ENCODE data around the gene ALDH1A2. TPM values are rescaled to one million over a fixed set of nuclear protein-coding genes. Genes with fewer than 3 reads are reported as not detected.

ALDH1A2 gene
- total RNA-seq, 1 donor from 2014 or later = 18.7 TPM

DNA sequence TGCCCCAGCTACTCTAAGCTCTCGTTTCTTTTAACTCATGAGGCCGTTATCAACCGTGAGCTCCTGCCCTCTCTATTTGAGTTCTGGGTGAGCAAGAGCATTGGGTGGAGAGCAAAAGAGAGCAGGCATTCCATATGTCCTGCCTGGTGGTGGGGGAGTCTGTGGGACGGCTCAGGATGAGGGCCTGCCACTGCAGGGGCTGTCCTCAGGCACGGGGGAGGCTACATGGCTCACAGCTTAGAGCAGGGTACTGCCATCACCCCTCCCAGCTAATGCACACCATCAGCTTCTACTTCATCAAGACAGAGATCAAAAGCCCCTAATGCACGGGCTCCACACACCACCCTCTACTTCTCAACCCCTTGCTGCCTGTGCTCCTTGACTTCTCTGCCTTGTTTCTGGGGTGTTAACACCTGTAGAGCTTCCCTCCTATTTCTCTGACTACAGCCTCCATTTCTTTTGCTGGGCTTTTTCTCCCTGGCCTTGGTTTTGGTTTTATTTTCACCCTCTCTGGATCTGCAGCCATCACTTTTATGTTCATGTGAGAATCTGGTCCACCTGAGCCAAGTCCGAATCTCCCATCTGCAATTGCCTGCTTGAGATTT, 114.1 kb downstream of the ALDH1A2 start:
- TF ChIP-seq, protein P1, sequence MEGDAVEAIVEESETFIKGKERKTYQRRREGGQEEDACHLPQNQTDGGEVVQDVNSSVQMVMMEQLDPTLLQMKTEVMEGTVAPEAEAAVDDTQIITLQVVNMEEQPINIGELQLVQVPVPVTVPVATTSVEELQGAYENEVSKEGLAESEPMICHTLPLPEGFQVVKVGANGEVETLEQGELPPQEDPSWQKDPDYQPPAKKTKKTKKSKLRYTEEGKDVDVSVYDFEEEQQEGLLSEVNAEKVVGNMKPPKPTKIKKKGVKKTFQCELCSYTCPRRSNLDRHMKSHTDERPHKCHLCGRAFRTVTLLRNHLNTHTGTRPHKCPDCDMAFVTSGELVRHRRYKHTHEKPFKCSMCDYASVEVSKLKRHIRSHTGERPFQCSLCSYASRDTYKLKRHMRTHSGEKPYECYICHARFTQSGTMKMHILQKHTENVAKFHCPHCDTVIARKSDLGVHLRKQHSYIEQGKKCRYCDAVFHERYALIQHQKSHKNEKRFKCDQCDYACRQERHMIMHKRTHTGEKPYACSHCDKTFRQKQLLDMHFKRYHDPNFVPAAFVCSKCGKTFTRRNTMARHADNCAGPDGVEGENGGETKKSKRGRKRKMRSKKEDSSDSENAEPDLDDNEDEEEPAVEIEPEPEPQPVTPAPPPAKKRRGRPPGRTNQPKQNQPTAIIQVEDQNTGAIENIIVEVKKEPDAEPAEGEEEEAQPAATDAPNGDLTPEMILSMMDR (conservative IDR thresholded peaks at IDR 0.05; ENCODE audit: low read depth, low read length) = no peak
- DNase-seq (ENCODE audit: low read depth) = no peak
- H3K4me3 ChIP-seq (ENCODE audit: low read depth, low read length) = no peak overlapping the region

DNA sequence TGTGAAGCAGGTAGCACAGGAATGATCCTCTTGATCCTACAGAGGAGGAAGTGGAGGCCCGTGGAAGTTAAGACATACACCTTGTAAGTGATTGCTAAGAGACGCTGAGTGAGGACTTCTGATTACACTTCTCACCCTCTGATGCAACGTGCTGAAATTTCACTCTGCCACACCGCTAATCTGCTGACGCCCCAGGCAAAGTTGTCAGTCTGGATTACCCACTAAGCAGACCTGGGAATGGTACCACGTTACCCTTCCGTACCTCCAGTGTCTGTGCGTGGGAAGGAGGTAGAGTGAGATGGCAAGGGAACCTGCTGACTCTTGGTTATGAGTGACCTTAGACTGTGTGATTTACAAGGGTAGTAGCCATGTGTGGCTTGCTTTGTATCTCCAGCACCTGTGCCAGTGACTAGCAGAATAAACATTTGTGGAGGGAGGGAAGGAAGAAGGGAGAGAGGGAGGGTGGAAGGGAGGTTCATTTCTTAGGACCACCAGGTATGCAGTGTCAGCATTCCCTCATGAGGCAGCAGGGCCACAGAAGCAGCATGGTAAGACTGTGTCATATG, 115.0 kb downstream of the ALDH1A2 start:
- H3K4me3 ChIP-seq (ENCODE audit: low read depth, low read length) = no peak overlapping the region
- TF ChIP-seq, protein P1 (conservative IDR thresholded peaks at IDR 0.05; ENCODE audit: low read depth, low read length) = no peak
- no peak for DNase-seq (ENCODE audit: low read depth)

DNA sequence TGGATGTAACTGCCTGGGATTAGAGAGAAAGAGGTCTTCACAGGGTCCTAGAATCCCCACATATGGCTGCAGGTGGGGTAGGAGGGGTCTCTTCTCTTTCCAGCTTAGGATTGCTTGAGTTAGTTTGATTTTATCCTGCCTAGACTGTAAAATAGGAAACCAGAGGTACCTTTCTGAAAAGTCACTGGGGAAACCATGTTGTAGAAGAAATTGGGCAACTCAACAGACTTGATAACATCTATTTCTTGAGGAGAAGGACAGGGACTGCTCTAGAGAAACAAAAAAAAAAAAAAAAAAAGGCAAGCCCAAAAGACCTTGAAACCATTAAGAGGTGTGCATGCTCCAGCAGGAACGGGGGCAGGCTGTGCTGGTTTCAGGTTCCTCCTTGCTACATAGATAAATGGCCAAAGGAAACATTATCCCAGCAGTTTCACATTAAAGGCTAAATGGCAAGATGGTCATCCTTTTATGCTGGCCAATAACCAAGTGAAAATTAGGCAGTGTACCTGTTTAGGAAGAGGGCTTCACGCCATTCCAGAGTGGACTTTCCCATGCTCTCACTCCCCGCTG, 116.1 kb downstream of the ALDH1A2 start:
- no peak overlapping the region for H3K4me3 ChIP-seq (ENCODE audit: low read depth, low read length)
- TF ChIP-seq, protein P1 (conservative IDR thresholded peaks at IDR 0.05; ENCODE audit: low read depth, low read length) = no peak
- DNase-seq (ENCODE audit: low read depth) = no peak

DNA sequence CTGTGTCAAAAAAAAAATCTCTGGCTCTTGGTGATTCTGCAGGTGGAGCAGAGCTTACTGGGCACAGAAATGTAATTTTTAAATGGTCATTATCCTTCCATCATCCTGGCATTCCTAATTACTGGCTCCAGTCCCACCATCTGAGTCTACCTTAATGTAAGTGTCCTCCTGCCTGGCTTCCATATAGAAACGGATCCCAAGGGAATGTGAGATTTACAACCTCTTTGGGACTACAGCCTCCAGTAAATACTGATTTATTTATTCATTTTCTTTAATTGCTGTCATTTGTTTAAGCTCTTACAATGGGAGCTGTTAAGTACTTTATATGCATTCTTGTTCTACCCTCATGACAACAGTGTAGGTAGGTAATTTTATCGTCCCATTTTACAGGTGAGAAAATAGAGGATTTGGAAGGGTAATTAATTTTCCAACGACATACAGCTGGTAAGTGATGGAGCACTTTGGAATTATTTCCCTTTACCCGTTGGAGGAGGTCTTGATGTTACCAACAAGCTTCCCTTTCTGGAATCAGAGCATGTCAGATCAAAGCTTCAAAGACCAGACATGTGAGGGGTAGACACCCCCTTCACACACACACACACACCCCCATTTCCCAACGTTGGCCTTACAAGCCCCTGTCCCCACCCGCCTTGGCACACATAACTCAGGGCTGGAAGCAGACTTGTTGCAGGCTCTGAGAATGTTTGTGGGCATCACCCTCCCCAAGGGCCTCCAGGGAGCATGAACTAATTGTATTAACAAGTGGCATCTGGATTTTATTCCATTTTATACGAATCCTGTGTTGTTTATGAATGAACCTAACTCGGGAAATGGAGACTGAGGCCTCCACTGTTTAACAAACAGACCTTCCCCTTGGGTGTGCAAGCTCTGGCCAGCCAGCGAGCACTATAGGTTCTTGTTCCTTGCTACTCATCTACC, 116.9 kb downstream of the ALDH1A2 start:
- no peak for DNase-seq (ENCODE audit: low read depth)
- no peak overlapping the region for H3K4me3 ChIP-seq (ENCODE audit: low read depth, low read length)
- TF ChIP-seq, protein P1 (conservative IDR thresholded peaks at IDR 0.05; ENCODE audit: low read depth, low read length) = no peak

DNA sequence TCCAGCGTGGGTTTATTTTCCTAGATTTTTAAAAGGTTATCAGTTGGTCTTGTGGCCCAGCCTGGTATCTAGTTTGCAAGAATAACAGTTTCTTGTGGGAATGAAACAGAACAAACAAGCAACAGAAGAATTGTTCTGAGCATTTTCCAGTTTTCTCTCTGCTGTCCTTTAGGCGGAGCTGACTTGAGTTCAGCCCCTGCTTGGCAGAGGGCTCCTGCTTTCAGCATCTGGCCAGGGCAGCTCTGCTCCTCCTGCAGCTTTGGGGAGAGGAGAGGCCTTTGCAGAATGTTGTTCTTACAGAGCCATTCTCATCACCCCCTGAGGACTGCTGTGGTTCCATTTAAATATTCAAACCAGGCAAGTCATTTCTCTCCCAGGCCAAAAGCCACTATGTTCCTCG, 117.7 kb downstream of the ALDH1A2 start:
- DNase-seq (ENCODE audit: low read depth) = no peak
- no peak overlapping the region for H3K4me3 ChIP-seq (ENCODE audit: low read depth, low read length)
- TF ChIP-seq, protein P1 (conservative IDR thresholded peaks at IDR 0.05; ENCODE audit: low read depth, low read length) = no peak

DNA sequence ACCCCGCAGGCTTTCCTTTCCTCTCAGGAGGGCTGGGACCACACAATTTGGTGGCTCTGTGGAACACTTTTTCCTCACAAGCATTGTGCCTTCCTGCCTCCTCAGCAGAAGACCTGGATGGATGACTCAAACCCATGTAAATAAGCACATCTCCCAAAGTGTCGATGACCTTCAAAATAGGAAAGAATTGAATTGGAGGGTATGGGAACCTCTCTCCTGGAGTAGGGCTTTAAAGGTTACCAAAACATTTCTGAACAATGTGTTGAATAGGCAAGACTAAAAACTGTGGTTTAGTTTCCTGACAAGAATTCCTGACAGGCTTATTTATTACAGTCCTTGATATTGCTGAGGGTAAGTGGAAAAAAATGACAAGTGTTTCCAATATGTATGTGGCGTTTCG, 118.2 kb downstream of the ALDH1A2 start:
- H3K4me3 ChIP-seq (ENCODE audit: low read depth, low read length) = no peak overlapping the region
- TF ChIP-seq, protein P1 (conservative IDR thresholded peaks at IDR 0.05; ENCODE audit: low read depth, low read length) = no peak
- DNase-seq (ENCODE audit: low read depth) = no peak
